ENCODE measurements around the gene TPM3.
A peak's percentile ranks its signal among the peaks of the same experiment; 100 is the strongest.
"Not testable (repeated sequence)": the region's sequence is repeated elsewhere in the genome, so short reads cannot be mapped to it uniquely, and the experiment has no call there.

The TPM3 gene

DNA sequence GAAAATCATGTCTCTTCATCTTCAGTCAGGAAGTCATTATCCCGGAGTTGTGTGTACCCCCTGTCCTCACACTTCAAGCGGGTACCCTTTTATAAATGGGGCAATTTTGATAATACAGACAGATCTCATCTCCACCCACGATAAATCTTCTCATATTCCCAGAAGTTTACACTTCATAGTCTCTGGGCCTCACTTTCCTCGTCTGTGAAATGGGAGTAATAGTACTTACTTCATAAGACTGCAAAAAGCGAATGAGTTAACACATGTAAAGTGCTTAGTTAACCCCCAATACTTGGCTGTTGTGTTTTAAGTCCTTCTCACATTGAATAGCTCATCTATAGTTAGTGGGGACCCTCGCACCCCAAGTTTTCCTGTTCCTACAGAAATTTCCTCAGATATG is 37.8 kb downstream of the TPM3 start:
- TF ChIP-seq, protein P1, sequence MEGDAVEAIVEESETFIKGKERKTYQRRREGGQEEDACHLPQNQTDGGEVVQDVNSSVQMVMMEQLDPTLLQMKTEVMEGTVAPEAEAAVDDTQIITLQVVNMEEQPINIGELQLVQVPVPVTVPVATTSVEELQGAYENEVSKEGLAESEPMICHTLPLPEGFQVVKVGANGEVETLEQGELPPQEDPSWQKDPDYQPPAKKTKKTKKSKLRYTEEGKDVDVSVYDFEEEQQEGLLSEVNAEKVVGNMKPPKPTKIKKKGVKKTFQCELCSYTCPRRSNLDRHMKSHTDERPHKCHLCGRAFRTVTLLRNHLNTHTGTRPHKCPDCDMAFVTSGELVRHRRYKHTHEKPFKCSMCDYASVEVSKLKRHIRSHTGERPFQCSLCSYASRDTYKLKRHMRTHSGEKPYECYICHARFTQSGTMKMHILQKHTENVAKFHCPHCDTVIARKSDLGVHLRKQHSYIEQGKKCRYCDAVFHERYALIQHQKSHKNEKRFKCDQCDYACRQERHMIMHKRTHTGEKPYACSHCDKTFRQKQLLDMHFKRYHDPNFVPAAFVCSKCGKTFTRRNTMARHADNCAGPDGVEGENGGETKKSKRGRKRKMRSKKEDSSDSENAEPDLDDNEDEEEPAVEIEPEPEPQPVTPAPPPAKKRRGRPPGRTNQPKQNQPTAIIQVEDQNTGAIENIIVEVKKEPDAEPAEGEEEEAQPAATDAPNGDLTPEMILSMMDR (IDR thresholded peaks at IDR 0.05; ENCODE audit: poor library complexity, severe bottlenecking): no peak
- DNase-seq (ENCODE audit: low spot score) (no peak), ATAC-seq (ENCODE audit: low read depth) (no peak)
- Histone ChIP-seq H3K36me3 (ENCODE audit: low read depth) (peaks cover 36% of the 10 kb centered on the region), H3K27ac (ENCODE audit: poor library complexity, severe bottlenecking) (no peak overlapping the region), H3K27me3 (ENCODE audit: insufficient read depth, poor library complexity, severe bottlenecking) (no peaks in the 10 kb centered on the region), H3K4me3 (ENCODE audit: severe bottlenecking) (no peak overlapping the region), H3K9me3 (ENCODE audit: severe bottlenecking) (no peaks in the 10 kb centered on the region), H3K4me1 (ENCODE audit: insufficient read depth, poor library complexity, severe bottlenecking) (no peaks in the 10 kb centered on the region)

DNA sequence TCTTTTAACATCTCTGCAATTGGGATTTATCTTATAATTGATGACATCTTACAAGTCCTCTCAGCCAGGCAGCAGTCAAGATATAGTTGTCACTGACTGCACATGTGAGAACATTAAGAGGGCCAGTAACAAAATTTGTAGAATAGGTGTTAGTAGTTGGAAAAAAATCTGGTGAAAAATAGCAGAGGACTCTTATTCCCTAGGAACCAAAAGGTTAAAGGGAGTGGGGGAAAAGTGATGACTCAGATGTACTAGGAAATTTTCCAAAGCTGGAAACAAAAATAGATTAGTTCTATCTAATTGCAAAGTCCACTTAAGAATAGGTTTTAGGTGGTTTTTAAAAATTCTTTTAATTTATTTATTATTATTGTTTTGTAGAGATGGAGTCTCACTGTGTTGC is 40.6 kb downstream of the TPM3 start:
- H3K4me1 ChIP-seq (ENCODE audit: insufficient read depth, poor library complexity, severe bottlenecking): no peaks in the 10 kb centered on the region
- ATAC-seq (ENCODE audit: low read depth): no peak
- TF ChIP-seq, protein P1 (IDR thresholded peaks at IDR 0.05; ENCODE audit: poor library complexity, severe bottlenecking): no peak
- no peak overlapping the region for H3K4me3 ChIP-seq (ENCODE audit: severe bottlenecking)
- no peak overlapping the region for H3K27ac ChIP-seq (ENCODE audit: poor library complexity, severe bottlenecking)
- H3K36me3 ChIP-seq (ENCODE audit: low read depth): peaks cover 11% of the 10 kb centered on the region
- H3K27me3 ChIP-seq (ENCODE audit: insufficient read depth, poor library complexity, severe bottlenecking): no peaks in the 10 kb centered on the region
- no peaks in the 10 kb centered on the region for H3K9me3 ChIP-seq (ENCODE audit: severe bottlenecking)
- DNase-seq (ENCODE audit: low spot score): no peak

GRCh38 chr1:154148807-154149206 is 43.1 kb downstream of the TPM3 start:
- DNase-seq (ENCODE audit: low spot score) (no peak), ATAC-seq (ENCODE audit: low read depth) (no peak)
- no peaks in the 10 kb centered on the region for H3K27me3 ChIP-seq (ENCODE audit: insufficient read depth, poor library complexity, severe bottlenecking)
- H3K9me3 ChIP-seq (ENCODE audit: severe bottlenecking): no peaks in the 10 kb centered on the region
- no peak overlapping the region for H3K4me3 ChIP-seq (ENCODE audit: severe bottlenecking)
- H3K4me1 ChIP-seq (ENCODE audit: insufficient read depth, poor library complexity, severe bottlenecking): no peaks in the 10 kb centered on the region
- TF ChIP-seq, protein P1 (IDR thresholded peaks at IDR 0.05; ENCODE audit: poor library complexity, severe bottlenecking): no peak
- H3K36me3 ChIP-seq (ENCODE audit: low read depth): no peaks in the 10 kb centered on the region
- no peak overlapping the region for H3K27ac ChIP-seq (ENCODE audit: poor library complexity, severe bottlenecking)

DNA sequence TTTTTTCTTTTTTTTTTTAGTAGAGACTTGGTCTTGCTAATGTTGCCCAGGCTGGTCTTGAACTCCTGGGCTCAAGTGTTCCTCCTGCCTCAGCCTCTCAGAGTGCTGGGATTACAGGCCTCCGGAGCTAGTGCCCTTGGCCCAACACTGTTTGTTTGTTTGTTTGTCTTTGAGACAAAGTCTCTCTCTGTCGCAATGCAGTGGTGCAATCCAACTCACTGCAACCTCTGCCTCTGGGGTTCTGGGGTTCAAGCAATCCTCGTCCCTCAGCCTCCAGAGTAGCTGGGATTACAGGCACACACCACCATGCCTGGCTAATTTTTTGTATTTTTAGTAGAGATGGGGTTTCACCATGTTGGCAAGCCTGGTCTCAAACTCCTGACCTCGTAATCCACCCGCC is 44.4 kb downstream of the TPM3 start:
- H3K27me3 ChIP-seq (ENCODE audit: insufficient read depth, poor library complexity, severe bottlenecking); H3K9me3 ChIP-seq (ENCODE audit: severe bottlenecking); ATAC-seq (ENCODE audit: low read depth); H3K36me3 ChIP-seq (ENCODE audit: low read depth); H3K4me3 ChIP-seq (ENCODE audit: severe bottlenecking); DNase-seq (ENCODE audit: low spot score); H3K4me1 ChIP-seq (ENCODE audit: insufficient read depth, poor library complexity, severe bottlenecking); H3K27ac ChIP-seq (ENCODE audit: poor library complexity, severe bottlenecking): not testable (repeated sequence)

DNA sequence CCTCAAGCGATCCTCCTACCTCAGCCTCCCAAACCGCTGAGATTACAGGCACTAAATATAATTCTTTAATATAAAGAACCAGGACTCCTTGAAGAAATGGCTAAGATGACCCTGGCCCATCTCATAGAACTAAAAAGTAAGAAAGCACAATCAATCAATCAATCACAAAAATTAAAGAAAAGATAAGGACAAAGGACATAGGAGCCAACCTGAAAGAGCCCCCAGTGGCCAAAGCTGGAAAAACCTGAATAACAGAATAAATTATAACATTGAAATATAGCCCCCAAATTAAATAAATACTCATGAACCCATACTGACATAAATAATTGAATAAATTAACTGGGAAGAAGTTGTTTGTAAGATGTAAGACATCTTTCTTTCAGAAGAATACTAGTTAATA is 45.9 kb downstream of the TPM3 start:
- no peak overlapping the region for H3K4me3 ChIP-seq (ENCODE audit: severe bottlenecking)
- no peaks in the 10 kb centered on the region for H3K27me3 ChIP-seq (ENCODE audit: insufficient read depth, poor library complexity, severe bottlenecking)
- TF ChIP-seq, protein P1 (IDR thresholded peaks at IDR 0.05; ENCODE audit: poor library complexity, severe bottlenecking): peak; percentile 61
- H3K4me1 ChIP-seq (ENCODE audit: insufficient read depth, poor library complexity, severe bottlenecking): no peaks in the 10 kb centered on the region
- no peak for DNase-seq (ENCODE audit: low spot score)
- no peak overlapping the region for H3K27ac ChIP-seq (ENCODE audit: poor library complexity, severe bottlenecking)
- ATAC-seq (ENCODE audit: low read depth): no peak; the same call in 2 of the 3 replicates
- H3K36me3 ChIP-seq (ENCODE audit: low read depth): no peaks in the 10 kb centered on the region
- no peaks in the 10 kb centered on the region for H3K9me3 ChIP-seq (ENCODE audit: severe bottlenecking)

Data from RWPE2 (cell line).